CD4-positive, alpha-beta T cell treated with Interleukin-17A for 1 hour (primary cell): Measurements from ENCODE around the gene SKI.

Experiments used
- DNase-seq: peaks from one replicate; pipeline ENCODE4 v3.0.0-alpha.2; 2020

Gene SKI

DNA sequence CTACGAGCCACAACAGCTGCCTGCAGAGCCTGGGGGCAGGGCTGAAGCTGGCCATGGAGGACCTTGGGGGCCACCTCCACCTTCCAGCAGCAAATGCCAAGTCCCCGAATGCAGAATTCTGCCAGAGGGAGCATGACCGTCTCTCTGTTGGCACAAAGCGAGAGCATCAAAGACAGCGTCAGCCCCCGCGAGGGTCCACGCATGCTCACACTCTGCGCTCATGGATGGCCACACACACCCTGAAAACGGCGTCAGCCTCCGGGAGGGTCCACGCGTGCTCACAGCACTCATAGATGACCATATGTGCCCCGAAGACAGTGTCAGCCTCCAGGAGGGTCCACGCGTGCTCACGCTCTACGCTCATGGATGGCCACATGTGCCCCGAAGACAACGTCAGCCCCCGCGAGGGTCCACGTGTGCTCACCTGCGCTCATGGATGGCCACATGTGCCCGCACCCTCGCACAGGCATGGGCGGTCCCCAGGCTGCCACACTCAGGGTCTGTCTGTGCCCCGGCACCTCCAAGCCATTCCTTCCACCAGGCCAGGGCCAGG is 116.7 kb downstream of the SKI start:
- no peak for DNase-seq

DNA sequence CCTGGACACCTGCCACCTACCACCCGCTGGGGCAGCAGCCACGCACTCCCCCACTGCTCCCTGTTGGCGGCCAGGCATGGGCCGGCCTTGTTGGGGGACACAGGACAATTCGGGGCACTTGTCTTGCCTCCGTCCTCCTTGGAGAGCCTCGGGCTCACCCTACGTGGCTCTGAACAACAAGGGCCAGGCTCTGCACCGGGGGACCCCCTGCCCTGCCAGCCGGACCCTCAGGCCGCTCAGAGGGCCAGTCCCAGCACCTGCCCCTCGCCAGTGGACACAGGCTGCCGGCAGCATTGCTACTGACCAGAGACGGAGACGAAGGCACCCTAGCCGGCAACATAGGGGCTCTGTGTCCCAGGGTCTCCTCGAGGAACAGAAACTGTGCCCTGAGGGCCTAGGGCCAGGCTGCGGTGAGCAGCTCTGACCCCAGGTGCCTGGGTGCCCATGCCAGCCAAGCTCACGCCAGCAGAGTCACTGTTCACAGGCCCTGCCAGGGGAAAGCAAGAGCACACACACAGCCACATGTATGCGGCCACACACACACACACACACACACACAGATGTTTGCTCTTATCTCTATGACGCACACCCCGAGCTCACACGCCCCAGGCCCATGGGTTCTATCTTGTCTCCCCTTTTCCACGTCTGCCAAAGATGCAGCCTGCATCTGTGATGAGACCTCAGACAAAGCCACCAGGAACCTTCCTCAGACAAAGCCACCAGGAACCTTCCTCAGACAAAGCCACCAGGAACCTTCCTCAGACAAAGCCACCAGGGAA is 117.4 kb downstream of the SKI start:
- DNase-seq: no peak

DNA sequence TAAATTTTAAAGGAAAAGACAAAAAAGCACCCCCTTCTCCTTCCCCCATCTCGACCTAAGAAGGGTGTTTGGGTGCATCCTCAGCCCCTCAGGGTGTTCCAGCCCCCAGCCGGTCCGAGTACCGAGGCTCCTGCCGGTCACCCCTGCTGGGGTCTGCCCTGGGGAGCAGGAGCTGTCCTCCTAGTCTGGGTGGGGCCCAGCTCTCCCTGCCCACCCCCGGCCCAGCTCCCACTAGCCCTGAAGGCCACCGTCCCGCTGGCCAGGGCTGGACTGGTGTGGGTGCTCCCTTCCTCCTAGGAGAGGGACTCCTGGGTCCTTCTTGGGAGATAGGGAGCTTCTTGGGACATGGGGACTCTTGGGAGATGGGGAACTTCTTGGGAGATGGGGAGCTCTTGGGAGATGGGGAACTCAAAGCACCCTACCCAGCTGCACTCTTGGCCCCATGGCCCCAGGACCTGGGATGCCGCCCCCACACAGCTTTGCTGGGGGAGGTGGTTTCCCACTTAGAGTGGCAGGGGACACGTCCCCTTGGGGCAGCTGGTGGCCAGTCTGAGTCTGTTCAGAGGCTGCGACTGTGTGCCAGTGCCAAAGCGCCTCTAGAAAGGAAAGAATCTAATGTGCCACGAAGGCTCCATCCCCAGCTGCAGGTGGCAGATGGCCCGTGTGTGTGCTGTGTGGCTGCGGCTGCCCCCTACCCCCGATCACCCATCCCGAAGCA is 118.7 kb downstream of the SKI start:
- DNase-seq: no peak

DNA sequence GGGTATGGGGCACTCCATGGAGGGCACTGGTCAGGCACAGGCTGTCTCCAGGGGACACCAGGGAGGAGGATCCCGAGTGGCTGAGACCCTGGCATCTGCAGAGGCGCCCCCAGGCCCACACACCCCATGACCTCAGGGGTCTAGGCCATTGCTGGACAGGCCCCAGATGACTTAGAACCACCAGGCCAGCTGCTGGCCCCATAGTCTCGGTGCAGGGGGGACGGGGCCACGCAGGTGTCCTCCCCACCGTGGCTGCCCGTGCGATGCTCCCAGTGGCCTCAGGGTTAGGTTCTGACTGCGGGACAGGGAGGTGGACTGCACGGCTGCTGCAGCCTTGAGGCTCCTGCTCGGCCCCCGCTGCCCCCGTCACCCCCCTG is 119.3 kb downstream of the SKI start:
- DNase-seq: no peak

DNA sequence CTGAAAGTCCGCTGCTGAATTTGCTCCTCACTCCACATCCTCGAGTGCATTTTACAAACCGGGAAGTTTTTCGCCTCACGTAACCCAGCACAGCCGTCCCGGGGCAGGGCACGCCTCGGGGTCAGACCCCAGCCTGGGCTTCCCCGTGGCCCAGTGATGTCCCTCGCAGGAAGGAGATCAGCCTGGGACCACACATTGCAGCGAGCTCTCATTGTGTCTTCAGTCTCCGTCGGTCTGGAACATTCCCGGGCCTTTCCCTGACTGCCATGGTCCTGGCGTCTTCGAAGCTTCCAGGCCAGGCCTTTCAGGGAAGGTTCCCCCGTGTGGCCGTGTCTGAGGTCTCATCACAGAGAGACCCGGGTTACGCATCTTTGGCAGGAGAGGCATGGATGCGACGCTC is 119.8 kb downstream of the SKI start:
- no peak for DNase-seq

DNA sequence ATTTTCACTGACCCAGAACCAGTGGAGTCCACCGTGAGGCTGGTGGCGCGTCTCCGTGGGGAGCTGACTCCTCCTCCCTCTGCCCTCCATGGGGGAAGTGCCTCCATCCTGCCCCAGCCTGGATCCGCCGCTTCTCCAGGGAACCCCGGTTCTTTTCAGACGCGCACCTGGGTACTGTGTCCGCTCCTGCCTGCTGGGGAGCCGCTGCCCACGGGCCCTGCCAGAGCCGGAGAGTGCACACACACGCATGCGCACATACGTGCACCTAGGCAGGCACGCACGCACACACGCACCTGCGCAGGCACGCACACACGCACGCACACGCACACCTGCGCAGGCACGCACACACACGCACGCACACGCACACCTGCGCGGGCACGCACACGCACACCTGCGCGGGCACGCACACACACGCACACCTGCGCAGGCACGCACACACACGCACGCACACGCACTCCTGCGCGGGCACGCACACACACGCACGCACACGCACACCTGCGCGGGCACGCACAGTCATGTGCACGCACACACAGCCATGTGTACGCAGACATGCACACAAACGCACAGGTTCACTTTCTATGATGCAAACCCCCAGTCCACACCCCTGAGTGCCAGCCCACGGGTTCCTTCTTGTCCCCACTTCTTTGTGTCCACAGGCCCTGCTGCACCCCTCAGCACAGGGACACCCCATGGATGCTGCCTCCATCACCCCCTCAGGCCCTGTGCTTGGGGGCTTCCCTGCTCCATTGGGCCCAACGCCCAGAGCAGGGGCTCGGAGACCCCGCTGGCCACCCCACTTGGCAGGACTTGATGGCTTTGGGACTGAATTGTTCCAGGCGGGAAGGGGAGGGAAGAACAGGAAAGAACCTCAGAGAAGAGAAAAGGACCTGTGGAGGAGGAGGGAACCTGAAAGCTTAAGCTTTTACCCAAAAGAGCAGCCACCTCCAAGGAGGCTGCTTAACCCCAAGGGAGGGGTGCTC is 120.5 kb downstream of the SKI start:
- no peak for DNase-seq

DNA sequence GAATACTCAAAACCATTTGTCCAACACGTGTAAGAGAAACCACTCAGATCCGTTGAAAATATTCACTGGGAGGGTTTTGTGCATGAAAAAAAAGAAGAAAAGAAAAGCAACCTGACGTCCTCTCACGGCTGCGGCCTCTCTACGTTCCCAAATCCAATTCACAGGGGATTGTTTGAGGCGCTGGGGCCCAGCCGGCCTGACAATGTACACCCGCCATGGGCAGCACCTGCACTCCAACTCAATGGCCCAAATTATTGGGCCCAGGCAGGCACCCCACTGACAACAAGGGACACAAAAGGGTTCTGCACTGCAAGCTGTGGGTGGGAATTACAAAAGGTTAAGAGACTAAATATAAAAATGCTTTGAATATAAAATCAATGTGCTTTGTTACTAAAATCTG is 121.7 kb downstream of the SKI start:
- DNase-seq: no peak

DNA sequence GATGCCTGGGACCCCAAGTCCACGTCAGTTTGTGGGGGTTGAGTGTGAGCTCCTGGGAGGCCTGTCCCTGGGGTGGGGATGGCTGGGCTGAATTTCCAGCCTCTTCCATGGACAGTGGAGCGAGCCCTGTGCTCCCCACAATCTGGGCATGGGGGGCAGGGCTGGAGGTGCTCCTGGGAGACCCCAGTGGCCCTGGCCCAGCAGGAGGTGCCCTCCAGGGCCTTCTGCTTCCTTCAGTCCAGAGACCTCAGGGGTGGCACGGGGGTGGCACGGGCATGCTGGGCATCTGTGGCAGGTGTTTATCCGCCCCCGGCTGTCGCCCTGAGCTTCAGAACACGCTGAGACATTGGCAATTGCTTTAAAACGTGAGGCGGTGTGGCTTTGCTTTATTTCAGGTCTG is 122.4 kb downstream of the SKI start:
- DNase-seq: no peak

DNA sequence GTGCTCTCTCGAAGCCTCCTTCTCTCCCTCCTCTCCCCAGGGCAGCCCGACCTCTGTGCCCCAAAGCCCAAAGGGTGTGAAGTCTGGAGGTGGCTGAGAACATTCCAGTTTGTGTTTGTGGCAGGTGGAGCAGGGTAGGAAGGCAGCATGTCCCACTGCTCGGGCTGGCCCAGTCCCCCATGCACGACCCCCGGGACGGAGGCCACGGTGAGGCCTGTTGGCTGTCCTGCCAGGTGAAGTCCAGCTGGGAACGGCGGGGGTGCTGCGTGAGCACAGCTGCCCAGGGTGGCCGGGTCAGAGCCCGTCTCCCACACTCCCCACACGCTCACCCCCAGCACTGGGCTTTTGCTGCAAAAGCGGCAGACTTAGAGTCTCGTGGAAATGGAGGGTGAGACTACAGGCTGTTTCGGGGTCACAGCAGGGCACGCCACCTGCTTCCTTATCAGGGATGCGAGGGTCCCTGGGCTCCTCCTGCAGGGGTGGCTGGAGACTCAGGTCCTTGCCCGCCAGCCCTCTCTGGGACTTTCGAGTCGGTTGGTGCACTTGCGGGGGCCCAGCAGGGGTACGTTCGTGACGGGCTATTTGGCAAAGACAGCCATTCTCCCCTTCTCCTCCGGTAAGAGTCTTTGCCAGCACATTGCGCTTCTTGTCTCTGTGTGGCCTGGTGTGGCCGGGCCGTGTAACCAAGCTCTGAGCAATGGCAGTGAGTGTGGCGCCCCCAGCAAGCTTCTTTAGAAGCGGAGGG is 123.0 kb downstream of the SKI start:
- no peak for DNase-seq

DNA sequence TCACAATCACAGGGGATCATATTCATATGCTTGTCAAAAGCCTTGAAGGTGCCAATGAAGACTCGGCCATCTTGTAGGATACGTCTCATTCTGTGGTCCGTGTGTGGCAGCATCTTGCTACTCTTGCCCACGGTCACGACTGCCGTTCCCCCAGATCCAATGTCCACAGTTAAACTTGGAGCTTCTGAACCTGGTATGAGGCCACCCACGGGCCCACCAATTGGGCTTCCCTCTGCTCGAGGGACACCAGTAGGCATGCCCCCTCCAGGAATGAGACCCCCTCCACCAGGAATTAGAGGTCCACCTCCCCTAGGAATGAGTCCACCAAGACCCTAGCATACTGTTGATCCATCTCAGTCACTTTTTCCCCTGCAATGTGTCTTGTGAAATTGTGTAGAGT is 123.6 kb downstream of the SKI start:
- DNase-seq: no peak

DNA sequence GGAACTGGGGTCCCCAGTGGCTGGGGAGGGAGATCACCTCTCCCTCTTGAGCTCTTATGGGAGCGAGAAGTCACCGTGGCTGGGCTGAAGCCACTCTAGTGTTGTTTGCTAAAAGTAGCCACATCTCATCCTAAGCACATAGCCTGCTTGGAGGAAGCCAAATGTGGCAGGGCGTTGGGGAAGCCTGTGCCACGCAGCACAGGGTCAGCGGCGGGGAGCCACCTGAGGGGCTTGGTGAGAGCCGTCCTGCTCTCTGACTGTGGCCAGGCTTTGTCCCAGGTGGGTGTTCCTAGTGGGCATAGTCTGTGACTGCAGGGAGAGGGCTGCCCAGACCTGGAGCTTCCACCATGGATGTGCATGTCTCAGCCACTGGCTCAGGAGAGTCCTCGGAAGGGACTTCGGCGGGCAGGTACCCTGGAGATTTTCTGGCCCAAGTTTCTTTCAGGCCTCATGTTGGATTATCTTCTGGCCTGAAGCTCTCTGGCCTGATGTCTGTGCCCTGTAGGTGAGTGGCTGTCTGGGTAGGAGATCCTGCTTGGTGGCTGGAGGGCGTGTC is 124.3 kb downstream of the SKI start:
- no peak for DNase-seq

DNA sequence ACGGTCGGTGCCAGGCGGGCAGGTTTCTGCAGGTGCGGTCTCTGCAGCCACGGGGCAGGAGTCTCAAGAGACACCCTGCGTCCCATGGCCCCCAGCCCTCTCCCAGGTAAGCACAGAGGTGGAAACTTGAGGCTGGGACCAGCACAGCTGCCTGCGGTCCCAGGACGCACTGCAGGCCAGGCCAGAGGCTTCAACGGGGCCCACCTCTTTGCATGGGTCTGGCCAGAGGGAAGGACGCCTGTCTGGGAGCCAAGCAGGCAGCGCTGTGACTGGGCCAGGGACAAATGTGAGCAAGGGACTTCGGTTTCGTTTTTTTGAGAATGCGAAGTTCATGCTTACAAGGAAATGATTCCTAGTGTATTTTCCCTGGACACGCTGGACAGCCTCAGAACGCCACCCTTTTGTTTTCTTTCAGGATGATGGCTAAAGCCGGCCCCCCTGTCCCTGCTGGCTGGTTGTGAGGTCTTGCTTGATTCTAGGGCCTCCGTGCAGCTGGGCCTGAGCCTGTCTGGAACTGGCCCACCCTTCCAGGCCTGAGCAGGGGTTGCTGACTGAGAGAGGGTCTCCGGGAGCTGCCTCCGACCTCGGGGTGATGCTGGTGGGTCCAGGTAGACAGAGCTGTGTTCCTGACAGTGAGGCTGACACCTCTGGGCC is 124.9 kb downstream of the SKI start:
- DNase-seq: no peak

DNA sequence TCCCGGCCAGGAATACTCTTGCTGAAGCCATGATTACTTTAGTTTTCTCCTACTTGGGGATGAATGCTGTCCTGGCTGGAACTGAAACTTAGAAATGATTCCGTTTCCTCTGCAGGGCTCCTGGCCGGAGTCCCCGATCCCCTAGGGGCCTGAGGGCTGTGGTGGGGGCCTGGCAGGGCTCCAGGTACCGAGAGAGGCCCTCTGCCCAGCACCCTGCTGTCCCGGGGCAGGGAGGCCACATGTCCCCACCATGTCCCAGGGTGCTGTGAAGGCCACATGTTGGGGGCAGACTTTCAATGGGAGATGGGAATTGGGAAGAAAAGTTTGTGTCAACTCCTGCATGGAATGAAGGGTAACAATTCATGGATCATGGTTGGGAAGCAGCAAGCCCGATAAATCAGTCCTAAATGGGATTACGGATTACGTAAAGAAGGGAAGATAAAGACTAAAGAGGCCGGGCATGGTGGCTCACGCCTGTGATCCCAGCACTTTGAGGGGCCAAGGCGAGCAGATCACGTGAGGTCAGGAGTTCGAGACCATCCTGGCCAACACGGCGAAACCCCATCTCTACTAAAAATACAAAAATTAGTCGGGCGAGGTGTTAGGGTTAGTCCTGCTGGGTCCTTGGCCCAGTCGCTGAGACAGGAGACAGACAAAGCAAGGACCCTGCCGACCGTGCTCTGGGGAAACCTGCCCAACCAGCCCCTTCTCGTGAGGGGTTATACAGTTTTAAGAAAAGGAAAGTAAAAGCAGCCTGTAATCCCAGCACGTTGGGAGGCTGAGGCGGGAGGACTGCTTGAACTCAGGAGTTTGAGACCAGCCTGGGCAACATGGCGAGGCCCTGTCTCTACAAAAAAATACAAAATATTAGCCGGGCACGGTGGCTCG is 125.7 kb downstream of the SKI start:
- no peak for DNase-seq

DNA sequence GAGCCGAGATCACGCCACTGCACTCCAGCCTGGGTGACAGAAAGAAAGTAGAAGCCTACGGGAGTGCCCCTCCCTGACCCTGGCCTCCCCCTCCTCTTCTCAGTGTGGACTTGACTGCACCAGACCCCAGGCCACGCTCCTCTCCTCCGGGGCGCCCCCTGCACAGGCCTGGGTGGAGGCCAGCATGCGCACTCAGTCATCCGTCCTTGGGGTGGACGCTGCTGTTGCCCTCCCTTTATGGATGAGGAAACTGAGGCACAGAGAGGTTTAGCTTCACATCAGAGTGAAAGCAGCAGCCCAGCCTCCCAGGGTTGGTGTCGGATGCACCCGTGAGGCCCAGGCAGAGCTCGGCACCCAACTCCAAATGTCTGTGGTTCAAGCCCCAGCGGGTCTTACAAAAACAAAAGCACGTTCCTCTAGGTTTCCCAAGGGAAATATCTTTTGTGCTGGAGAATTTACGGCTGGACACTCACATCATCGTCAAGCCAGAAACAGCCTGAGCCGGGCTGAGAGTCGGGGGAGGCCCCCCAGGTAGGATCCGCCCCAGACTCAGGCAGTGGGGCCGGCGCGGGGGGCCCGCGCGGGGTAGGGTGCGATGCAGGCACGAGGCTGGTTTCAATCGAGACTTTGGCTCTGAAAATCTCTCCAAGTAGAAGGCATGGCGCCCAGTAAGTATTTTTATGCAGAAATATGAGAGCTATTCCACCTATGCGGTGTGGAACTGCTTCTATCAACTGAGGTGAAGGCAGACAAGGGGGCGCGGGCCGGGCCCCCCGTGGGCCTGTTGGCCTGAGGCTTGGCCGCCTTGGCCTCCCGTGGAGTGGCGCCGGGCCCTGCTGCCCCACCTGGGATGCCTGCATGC is 126.6 kb downstream of the SKI start:
- no peak for DNase-seq

DNA sequence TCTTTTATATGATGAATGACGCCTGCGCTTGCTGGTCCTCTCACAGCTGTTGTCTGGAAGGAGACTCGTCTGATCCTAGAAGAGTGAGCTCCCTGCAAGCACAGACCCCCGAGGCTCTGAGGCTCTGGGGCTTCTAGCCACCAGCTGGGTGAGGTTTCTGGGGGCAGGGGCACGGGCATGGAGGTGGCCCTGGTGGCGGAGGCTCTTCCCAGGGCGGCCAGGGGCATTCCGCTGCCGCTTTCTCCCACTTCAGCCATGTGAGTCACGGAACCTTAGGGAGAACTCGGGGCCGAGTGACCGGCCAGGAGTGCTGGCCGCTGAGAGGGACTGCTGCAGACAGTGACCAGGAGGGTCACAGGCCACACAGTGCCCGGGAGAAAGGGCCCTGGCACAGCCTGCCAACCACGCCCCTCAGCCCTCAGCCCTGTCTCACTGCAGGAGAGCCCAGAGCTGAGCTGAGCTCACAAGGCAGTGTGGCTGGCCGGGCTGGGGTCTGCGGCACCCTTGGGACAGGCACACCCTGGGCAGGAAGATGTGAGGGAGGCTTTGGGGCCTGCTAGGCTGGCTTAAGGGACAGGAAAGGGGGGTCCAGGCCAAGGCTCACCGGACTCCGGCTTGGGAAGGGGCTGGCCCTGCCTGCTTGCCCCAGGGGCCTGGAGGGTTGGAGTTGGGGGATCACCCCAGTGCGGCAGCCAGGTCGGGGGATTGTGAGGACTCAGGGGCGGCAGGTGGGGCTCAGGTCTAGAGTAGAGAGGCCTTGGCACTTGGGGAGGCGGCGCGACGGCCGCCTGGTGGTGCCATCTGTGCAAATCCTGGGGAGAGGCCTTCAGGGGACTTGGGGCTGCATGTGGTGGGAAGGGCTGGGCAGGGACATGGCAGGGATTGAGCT is 127.5 kb downstream of the SKI start:
- DNase-seq: no peak

DNA sequence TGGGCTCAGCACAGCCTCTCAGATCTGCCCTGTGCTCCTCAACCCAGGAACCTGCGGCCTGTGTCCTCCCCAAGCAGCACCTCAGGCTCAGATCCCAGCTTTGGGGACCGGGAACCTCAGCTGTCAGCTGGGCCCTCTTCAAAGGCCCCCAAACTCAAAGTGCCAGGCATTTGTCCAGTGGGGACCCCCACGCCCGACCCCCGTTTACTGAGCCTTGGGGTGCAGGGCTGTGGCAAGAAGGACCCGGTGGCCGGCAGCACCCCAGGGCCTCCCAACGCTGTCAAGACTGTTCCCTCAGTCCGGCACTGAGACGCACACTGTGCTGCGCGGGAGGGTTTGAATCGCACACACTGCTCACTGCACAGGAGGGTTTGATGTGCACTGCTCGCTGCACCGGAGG is 128.3 kb downstream of the SKI start:
- no peak for DNase-seq

DNA sequence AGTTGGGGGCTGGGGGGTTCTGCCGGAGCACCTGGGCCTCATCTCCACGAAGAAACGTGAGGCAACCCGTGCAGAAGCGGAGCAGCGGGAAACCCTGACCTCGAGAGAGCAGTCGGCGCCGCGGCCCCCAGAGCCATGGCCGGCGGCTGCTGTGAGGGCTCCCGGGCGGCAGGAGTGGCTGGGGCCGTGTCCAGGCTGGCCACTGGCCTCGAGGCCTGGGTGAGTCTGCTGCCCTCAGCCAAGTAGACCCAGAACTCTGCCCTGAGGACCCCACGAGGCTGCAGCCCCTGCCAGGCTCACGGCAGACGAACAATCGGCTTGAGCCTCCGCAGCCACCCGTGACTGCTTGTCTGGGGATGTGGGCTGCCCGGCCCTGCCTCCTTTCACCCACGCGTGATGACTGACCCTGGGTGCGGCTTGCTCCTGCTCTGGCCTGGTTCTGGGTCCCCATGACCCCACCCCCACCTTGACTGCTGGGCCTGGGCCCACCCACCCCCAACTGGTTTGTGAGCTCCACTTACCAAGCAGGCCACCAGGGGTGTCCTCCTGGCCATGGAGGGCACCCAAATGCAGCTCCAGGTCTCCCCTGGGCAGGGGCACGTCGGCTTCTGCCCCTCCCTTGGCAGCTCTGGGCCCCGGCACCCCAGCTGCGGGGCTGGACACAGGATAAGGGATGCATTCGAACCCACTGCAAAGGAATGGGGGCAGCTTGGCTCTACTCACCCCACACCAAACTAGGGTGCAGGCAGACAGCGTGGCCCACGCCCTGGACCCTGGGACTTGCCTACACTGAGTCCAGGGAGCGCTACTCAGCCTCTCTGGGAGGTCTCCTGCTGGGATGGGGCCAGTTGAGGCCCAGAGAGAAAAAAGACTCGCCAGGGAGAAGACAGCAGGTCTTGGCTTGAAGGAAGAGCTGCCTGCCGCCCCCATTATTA is 129.1 kb downstream of the SKI start:
- no peak for DNase-seq
